Smooth muscle cell of the brain vasculature (primary cell): ENCODE data around the gene CHMP2A.
"Not testable (repeated sequence)": the region's sequence is repeated elsewhere in the genome, so short reads cannot be mapped to it uniquely, and the experiment has no call there.

ENCODE experiments used
- DNase-seq: peaks from one replicate; pipeline ENCODE4 v3.0.0-alpha.2; 2012; ENCODE audit warnings: low read depth, low spot score

CHMP2A gene

GRCh38 chr19:58511353-58512208, 43.3 kb downstream of the CHMP2A start, which contains the start of gene SLC27A5:
SLC27A5 (minus strand) TSS chr19:58511992; CDS start chr19:58511955, 37 bp downstream.
- DNase-seq, result no peak

GRCh38 chr19:58510084-58510862, 44.6 kb downstream of the CHMP2A start:
- no peak for DNase-seq

- no peak for DNase-seq
Measured at GRCh38 chr19:58509731-58510083, 45.2 kb downstream of the CHMP2A start.

GRCh38 chr19:58507602-58508223, 47.2 kb downstream of the CHMP2A start:
- DNase-seq, result not testable (repeated sequence)
